ENCODE measurements around the gene CHST5. TPM values are rescaled to one million over a fixed set of nuclear protein-coding genes. Genes with fewer than 3 reads are reported as not detected.

CHST5 gene
- total RNA-seq, 2 donors from 2014 or later = 0.26 to 1.1 TPM

GRCh38 chr16:75566040-75566757 is 30.3 kb upstream of the CHST5 start, which contains the start of gene GABARAPL2:
Gene GABARAPL2, plus strand, starts transcription at chr16:75566379. Its CDS starts 108 bp downstream, at chr16:75566487.
- peak within 1 kb of the TSS; percentile 44 for H3K9ac ChIP-seq (ENCODE audit: extremely low read depth, low read length, poor library complexity, severe bottlenecking)
- peak within 1 kb of the TSS; percentile 98 for H3K4me3 ChIP-seq (ENCODE audit: low read length)
- H3K27me3 ChIP-seq (ENCODE audit: control insufficient read depth, insufficient read depth, low read length, poor library complexity, severe bottlenecking) = no peaks in the 10 kb centered on the region
- peaks cover 27% of the 10 kb centered on the region for H3K36me3 Mint-ChIP-seq (ENCODE audit: low read depth)
- no peaks in the 10 kb centered on the region for H3K27me3 Mint-ChIP-seq (ENCODE audit: insufficient read depth)
- peak; percentile 97 for DNase-seq
- no peaks in the 10 kb centered on the region for H3K9me3 ChIP-seq (ENCODE audit: control insufficient read depth, low read length)
- H3K4me3 Mint-ChIP-seq = peak within 1 kb of the TSS; percentile 86
- 0% methylated on average over 13 to 69 of the region's 69 CpGs for WGBS, 2 experiments (ENCODE audit: insufficient coverage in 1 of 2, insufficient read length in 1 of 2)
- H3K27ac ChIP-seq (ENCODE audit: low read depth, low read length) = no peak within 1 kb of the TSS
- no peak for TF ChIP-seq CTCF (conservative IDR thresholded peaks at IDR 0.05)
- H3K27ac Mint-ChIP-seq = peak within 1 kb of the TSS; percentile 96
- no peaks in the 10 kb centered on the region for H3K9me3 Mint-ChIP-seq
- peaks cover 37% of the 10 kb centered on the region for H3K36me3 ChIP-seq (ENCODE audit: control insufficient read depth, insufficient read depth, low read length)
- H3K4me1 ChIP-seq (ENCODE audit: control insufficient read depth, insufficient read depth, low read length) = peaks cover 4% of the 10 kb centered on the region
- peaks cover 15% of the 10 kb centered on the region for H3K4me1 Mint-ChIP-seq

DNA sequence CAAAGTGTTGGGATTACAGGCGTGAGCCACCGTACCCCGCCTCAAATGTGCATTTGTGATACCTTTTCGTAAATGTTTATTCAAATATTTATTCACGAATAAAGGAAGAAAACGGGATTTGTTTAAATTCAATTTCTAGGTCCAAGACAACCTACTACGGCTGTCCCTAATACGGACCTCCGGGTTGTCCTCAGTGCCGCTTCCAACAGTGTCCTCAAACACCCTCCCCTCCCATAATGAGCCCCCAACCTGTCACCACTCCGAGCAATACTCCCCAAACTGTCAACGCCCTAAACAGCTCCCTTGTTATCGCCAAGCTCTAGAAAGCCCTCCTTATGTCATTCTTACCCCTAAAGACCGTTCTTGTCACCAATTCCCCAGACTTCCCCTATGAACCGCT is 29.7 kb upstream of the CHST5 start:
- Histone ChIP-seq H3K4me1 (ENCODE audit: control insufficient read depth, insufficient read depth, low read length) (peaks cover 4% of the 10 kb centered on the region), H3K27ac (ENCODE audit: low read depth, low read length) (no peak overlapping the region), H3K36me3 (ENCODE audit: control insufficient read depth, insufficient read depth, low read length) (peaks cover 31% of the 10 kb centered on the region), H3K9ac (ENCODE audit: extremely low read depth, low read length, poor library complexity, severe bottlenecking) (peak overlapping the region; percentile 44), H3K9me3 (ENCODE audit: control insufficient read depth, low read length) (no peaks in the 10 kb centered on the region), H3K27me3 (ENCODE audit: control insufficient read depth, insufficient read depth, low read length, poor library complexity, severe bottlenecking) (no peaks in the 10 kb centered on the region), H3K4me3 (ENCODE audit: low read length) (peak overlapping the region; percentile 98)
- peaks cover 25% of the 10 kb centered on the region for H3K36me3 Mint-ChIP-seq (ENCODE audit: low read depth)
- 24 to 25% methylated on average over 15 of the region's 15 CpGs for WGBS, 2 experiments (ENCODE audit: insufficient coverage in 1 of 2, insufficient read length in 1 of 2)
- no peak for TF ChIP-seq CTCF (conservative IDR thresholded peaks at IDR 0.05)
- H3K27me3 Mint-ChIP-seq (ENCODE audit: insufficient read depth) = no peaks in the 10 kb centered on the region
- H3K9me3 Mint-ChIP-seq = no peaks in the 10 kb centered on the region
- H3K4me3 Mint-ChIP-seq = peak overlapping the region; percentile 86
- DNase-seq = no peak
- peak overlapping the region; percentile 96 for H3K27ac Mint-ChIP-seq
- peaks cover 15% of the 10 kb centered on the region for H3K4me1 Mint-ChIP-seq

DNA sequence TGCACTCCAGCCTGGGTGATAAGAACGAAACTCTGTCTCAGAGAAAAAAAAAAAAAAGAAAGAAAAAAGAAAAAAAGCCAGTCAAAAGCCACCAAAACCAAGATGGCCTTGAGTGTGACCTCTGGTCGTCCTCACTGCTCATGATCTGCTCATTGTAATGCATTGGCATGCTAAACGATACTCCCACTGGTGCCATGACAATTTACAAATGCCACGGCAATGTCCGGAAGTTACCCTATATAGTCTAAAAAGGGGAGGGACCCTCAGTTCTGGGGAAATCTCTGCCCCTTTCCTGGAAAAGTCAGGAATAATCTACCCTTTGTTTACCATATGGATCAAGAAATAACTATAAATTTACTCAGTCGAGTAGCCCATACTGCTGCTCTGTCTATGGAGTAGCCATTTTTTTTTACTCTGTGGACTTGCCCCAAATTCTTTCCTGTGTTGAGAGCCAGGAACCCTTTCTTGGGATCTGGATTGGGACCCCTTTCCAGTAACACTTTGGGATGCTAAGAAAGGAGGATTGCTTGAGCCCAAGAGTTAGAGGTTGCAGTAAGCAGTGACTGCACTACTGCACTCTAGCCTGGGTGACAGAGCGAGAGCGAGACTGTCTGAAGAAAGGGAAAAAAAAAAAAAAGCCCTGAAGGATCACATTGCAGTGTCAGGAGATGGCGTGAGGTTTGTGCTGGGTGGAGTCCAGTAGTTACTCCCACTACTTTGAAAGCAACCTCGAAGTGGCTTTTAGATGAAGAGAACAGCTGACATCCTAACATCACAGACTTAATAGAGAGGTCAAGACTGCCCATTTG is 23.9 kb upstream of the CHST5 start:
- no peak overlapping the region for H3K4me3 Mint-ChIP-seq

More for the DNA sequence above, 23.9 kb upstream of the CHST5 start:
- Mint-ChIP-seq H3K9me3 (no peaks in the 10 kb centered on the region), H3K4me1 (peaks cover 8% of the 10 kb centered on the region), H3K27me3 (ENCODE audit: insufficient read depth) (no peaks in the 10 kb centered on the region), H3K36me3 (ENCODE audit: low read depth) (no peaks in the 10 kb centered on the region), H3K27ac (no peak overlapping the region)
- Histone ChIP-seq H3K27me3 (ENCODE audit: control insufficient read depth, insufficient read depth, low read length, poor library complexity, severe bottlenecking) (no peaks in the 10 kb centered on the region), H3K9ac (ENCODE audit: extremely low read depth, low read length, poor library complexity, severe bottlenecking) (no peak overlapping the region), H3K4me3 (ENCODE audit: low read length) (no peak overlapping the region), H3K4me1 (ENCODE audit: control insufficient read depth, insufficient read depth, low read length) (no peaks in the 10 kb centered on the region), H3K36me3 (ENCODE audit: control insufficient read depth, insufficient read depth, low read length) (no peaks in the 10 kb centered on the region), H3K9me3 (ENCODE audit: control insufficient read depth, low read length) (no peaks in the 10 kb centered on the region), H3K27ac (ENCODE audit: low read depth, low read length) (peak overlapping the region; percentile 78)
- DNase-seq = peak; percentile 59
- no peak for TF ChIP-seq CTCF (conservative IDR thresholded peaks at IDR 0.05)
- 77 to 81% methylated on average over 7 to 10 of the region's 10 CpGs for WGBS, 2 experiments (ENCODE audit: insufficient coverage in 1 of 2, insufficient read length in 1 of 2)

All from endodermal cell (in vitro differentiated cells).